ENCODE data around the gene HYAL1. TPM values are rescaled to one million over a fixed set of nuclear protein-coding genes. Genes with fewer than 3 reads are reported as not detected.
A peak's percentile ranks its signal among the peaks of the same experiment; 100 is the strongest.
"Not testable (repeated sequence)": the region's sequence is repeated elsewhere in the genome, so short reads cannot be mapped to it uniquely, and the experiment has no call there.

HYAL1 gene
- total RNA-seq, 1 experiment from 2014 or later: 0.18 TPM

- H3K36me3 ChIP-seq: peaks cover 42% of the 10 kb centered on the region
- no peak overlapping the region for H3K27ac ChIP-seq
- no peak for DNase-seq (ENCODE audit: low read depth in 1 of 2, low spot score in 2 of 2)
- H3K27me3 ChIP-seq (replicated peaks): no peaks in the 10 kb centered on the region
- H3K4me1 ChIP-seq (replicated peaks): peaks cover 8% of the 10 kb centered on the region; the same call in 1 of the 2 replicates
- H3K4me3 ChIP-seq: no peak overlapping the region
- H3K9me3 ChIP-seq (replicated peaks): no peaks in the 10 kb centered on the region
Observed at GRCh38 chr3:50287262-50287661, 16.1 kb downstream of the HYAL1 start.

DNA sequence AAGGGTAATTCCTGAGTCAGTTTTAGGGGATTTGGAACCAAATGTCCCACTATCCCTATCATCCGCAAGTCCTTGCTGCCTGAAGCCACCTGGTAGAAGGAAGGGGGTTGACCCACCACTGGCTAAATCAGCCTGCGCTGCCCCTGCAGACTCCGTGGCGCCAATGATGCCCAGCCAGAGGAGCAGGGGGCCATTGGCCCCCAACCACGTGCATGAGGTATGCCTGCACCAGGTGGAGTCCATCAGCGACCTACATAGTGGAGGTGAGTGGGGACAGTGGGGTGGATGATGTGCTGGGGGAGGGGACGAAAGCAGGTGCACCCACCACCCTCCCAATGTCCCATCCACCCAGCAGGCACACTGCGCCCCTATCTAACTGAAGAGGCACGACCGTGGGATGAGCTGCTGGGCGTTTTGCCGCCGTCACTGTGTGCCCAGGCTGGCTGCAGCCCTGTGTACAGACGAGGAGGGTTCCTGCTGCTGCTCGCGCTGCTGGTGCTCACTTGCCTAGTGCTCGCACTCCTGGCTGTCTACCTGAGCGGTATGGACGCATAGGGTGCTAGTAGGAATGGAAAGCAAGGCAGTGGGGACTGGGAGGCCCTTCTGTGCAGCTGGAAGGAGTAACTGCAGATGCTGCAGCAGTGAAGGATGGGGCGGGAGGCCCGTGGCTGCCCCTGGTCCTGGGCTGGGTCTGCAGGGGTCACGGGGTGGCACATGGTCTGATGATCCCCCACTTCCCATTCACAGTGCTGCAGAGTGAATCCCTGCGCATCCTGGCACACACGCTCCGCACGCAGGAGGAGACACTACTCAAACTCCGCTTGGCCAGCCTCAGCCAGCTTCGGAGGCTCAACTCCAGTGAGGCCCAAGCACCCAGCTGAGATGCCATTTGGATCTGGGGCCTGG lies 16.8 kb downstream of the HYAL1 start:
- Histone ChIP-seq H3K4me1 (replicated peaks) (peaks cover 6% of the 10 kb centered on the region; the same call in 1 of the 2 replicates), H3K4me3 (no peak overlapping the region), H3K27me3 (replicated peaks) (no peaks in the 10 kb centered on the region), H3K36me3 (peaks cover 36% of the 10 kb centered on the region), H3K27ac (no peak overlapping the region), H3K9me3 (replicated peaks) (no peaks in the 10 kb centered on the region)
- DNase-seq (ENCODE audit: low read depth in 1 of 2, low spot score in 2 of 2): no peak

DNA sequence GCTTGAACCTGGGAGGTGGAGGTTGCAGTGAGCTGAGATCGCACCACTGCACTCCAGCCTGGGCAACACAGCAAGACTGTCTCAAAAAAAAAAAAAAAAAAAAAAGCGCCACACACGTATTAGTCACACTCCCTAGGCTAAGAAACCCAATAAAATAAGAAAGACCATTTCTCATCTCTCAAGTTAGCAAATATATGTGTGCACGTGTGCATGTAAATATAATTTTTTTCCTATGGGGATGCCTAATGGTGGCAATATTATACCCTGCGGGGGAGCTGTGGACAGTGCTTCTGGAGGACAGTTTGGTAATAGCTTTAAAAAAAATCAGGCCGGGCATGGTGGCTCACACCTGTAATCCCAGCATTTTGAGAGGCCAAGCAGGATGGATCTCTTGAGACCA lies 19.3 kb downstream of the HYAL1 start:
- DNase-seq (ENCODE audit: low read depth in 1 of 2, low spot score in 2 of 2); H3K27me3 ChIP-seq (replicated peaks); H3K4me1 ChIP-seq (replicated peaks); H3K4me3 ChIP-seq; H3K27ac ChIP-seq; H3K9me3 ChIP-seq (replicated peaks): not testable (repeated sequence)
- peaks cover 21% of the 10 kb centered on the region for H3K36me3 ChIP-seq

- Histone ChIP-seq H3K4me3 (no peak overlapping the region), H3K36me3 (no peaks in the 10 kb centered on the region), H3K4me1 (replicated peaks) (no peaks in the 10 kb centered on the region), H3K9me3 (replicated peaks) (no peaks in the 10 kb centered on the region), H3K27ac (no peak overlapping the region), H3K27me3 (replicated peaks) (no peaks in the 10 kb centered on the region)
- no peak for DNase-seq (ENCODE audit: low read depth in 1 of 2, low spot score in 2 of 2)
Observed at GRCh38 chr3:50279255-50280016, 23.9 kb downstream of the HYAL1 start.

DNA sequence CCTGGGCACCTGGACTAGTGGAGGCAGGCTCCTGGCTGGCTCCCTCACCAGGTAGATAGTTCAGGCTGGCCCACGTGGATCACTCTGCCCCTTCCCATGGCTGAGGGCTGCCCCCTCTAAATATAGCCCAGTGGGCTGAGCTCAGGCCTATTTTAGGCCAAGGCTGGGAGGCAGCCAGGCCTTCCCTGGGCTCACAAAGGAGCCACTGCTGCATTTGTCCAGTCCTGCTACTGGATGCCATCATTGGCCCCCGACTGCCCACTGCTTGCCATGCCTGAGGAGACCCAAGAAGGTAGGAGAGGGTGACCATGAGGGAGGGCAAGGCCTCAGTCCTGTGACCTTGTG lies 24.5 kb downstream of the HYAL1 start, which contains the start of gene LSMEM2:
Gene LSMEM2 (plus strand): TSS at position 208 of the 345 bp plus-strand sequence. CDS start 27 bp downstream, at position 235.
- H3K4me1 ChIP-seq (replicated peaks): no peaks in the 10 kb centered on the region
- H3K9me3 ChIP-seq (replicated peaks): no peaks in the 10 kb centered on the region
- no peak for DNase-seq (ENCODE audit: low read depth in 1 of 2, low spot score in 2 of 2)
- no peaks in the 10 kb centered on the region for H3K36me3 ChIP-seq
- H3K27ac ChIP-seq: no peak within 1 kb of the TSS
- no peak within 1 kb of the TSS for H3K4me3 ChIP-seq
- no peaks in the 10 kb centered on the region for H3K27me3 ChIP-seq (replicated peaks)

GRCh38 chr3:50278123-50278879 lies 25.1 kb downstream of the HYAL1 start:
- DNase-seq (ENCODE audit: low read depth in 1 of 2, low spot score in 2 of 2): no peak
- Histone ChIP-seq H3K9me3 (replicated peaks) (no peaks in the 10 kb centered on the region), H3K4me3 (no peak overlapping the region), H3K36me3 (no peaks in the 10 kb centered on the region), H3K4me1 (replicated peaks) (peaks cover 3% of the 10 kb centered on the region), H3K27ac (no peak overlapping the region), H3K27me3 (replicated peaks) (no peaks in the 10 kb centered on the region)

DNA sequence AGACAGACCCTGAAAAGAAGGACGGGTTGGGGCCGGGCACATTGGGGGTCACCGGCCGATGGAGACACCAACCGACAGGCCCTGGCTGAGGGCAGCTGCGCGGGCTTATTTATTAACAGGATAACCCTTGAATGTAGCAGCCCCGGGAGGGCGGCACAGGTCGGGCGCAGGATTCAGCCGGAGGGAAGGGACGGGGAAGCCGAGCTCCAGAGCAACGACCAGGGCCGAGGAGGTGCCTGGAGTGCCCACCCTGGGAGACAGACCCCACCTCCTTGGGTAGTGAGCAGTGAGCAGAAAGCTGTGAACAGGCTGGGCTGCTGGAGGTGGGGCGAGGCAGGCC lies 26.6 kb downstream of the HYAL1 start:
- Histone ChIP-seq H3K27me3 (replicated peaks) (no peaks in the 10 kb centered on the region), H3K27ac (no peak overlapping the region), H3K4me1 (replicated peaks) (peaks cover 7% of the 10 kb centered on the region), H3K4me3 (no peak overlapping the region), H3K9me3 (replicated peaks) (no peaks in the 10 kb centered on the region), H3K36me3 (no peaks in the 10 kb centered on the region)
- no peak for DNase-seq (ENCODE audit: low read depth in 1 of 2, low spot score in 2 of 2)

DNA sequence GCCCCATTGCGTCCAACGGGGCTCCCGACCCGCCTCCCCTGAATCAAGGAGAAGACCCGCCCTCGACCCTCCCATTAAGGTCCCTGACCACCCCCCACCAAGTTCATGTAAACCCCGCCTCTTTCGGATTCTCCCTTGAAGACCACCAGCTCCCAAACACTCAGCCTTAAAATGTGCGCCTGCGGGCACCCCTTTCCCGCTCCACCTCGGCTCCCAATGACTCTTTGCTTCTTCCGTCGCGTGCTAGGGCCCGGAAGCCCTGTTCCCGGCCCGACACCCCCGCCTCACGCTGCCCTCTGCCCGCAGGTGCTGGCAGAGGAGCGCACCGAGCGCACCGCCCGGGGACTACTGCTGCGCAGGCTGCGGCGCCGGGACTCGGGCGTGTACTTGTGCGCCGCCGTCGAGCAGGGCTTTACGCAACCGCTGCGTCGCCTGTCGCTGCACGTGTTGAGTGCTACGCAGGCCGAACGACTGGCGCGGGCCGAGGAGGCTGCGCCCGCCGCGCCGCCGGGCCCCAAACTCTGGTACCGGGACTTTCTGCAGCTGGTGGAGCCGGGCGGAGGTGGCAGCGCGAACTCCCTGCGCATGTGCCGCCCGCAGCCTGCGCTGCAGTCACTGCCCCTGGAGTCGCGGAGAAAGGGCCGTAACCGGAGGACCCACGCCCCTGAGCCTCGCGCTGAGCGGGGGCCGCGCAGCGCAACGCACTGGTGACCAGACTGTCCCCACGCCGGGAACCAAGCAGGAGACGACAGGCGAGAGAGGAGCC lies 27.2 kb downstream of the HYAL1 start:
- no peak overlapping the region for H3K27ac ChIP-seq
- no peaks in the 10 kb centered on the region for H3K36me3 ChIP-seq
- peaks cover 7% of the 10 kb centered on the region for H3K4me1 ChIP-seq (replicated peaks)
- H3K9me3 ChIP-seq (replicated peaks): no peaks in the 10 kb centered on the region
- no peak overlapping the region for H3K4me3 ChIP-seq
- no peaks in the 10 kb centered on the region for H3K27me3 ChIP-seq (replicated peaks)
- DNase-seq (ENCODE audit: low read depth in 1 of 2, low spot score in 2 of 2): no peak

- no peaks in the 10 kb centered on the region for H3K9me3 ChIP-seq (replicated peaks)
Observed at GRCh38 chr3:50275141-50275995, 28.0 kb downstream of the HYAL1 start.

DNA sequence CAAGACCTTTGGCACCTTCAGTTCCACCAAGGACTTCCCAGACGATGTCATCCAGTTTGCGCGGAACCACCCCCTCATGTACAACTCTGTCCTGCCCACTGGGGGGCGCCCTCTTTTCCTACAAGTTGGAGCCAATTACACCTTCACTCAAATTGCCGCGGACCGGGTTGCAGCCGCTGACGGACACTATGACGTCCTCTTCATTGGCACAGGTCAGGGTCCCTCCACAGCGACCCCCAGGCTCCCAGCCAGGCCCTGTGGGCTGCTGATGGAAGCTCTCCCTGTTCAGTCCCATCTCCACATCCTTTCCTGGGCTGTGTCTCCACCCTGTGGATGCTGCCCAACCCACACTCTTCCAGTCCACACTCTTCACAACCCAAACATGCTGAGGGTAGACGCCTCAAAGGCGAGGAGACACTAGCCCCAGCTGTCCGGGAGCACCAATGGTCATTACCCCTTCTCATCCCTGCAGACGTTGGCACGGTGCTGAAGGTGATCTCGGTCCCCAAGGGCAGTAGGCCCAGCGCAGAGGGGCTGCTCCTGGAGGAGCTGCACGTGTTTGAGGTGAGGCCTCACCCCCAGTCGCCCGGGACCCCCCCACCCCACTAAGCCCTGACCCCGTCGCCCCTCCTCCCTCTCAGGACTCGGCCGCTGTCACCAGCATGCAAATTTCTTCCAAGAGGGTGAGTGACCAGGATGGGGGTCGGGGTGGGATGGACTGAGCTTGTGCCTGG lies 28.8 kb downstream of the HYAL1 start:
- Histone ChIP-seq H3K27ac (no peak overlapping the region), H3K9me3 (replicated peaks) (no peaks in the 10 kb centered on the region), H3K4me3 (no peak overlapping the region), H3K27me3 (replicated peaks) (no peaks in the 10 kb centered on the region), H3K36me3 (no peaks in the 10 kb centered on the region), H3K4me1 (replicated peaks) (peaks cover 17% of the 10 kb centered on the region)
- DNase-seq (ENCODE audit: low read depth in 1 of 2, low spot score in 2 of 2): peak; percentile 54 to 57

More at GRCh38 chr3:50275141-50275995, 28.0 kb downstream of the HYAL1 start:
- H3K4me3 ChIP-seq: no peak overlapping the region
- H3K4me1 ChIP-seq (replicated peaks): peaks cover 8% of the 10 kb centered on the region
- no peaks in the 10 kb centered on the region for H3K36me3 ChIP-seq
- no peaks in the 10 kb centered on the region for H3K27me3 ChIP-seq (replicated peaks)
- no peak for DNase-seq (ENCODE audit: low read depth in 1 of 2, low spot score in 2 of 2)
- no peak overlapping the region for H3K27ac ChIP-seq

GRCh38 chr3:50273689-50274065 lies 29.7 kb downstream of the HYAL1 start:
- peaks cover 25% of the 10 kb centered on the region for H3K4me1 ChIP-seq (replicated peaks)
- H3K27ac ChIP-seq: no peak overlapping the region
- H3K27me3 ChIP-seq (replicated peaks): no peaks in the 10 kb centered on the region
- DNase-seq (ENCODE audit: low read depth in 1 of 2, low spot score in 2 of 2): no peak
- no peaks in the 10 kb centered on the region for H3K36me3 ChIP-seq
- no peak overlapping the region for H3K4me3 ChIP-seq
- H3K9me3 ChIP-seq (replicated peaks): no peaks in the 10 kb centered on the region

Data from SJSA1 (cell line).